Neural crest cell (in vitro differentiated cells): ENCODE measurements around the gene NFATC1. TPM values are rescaled to one million over a fixed set of nuclear protein-coding genes. Genes with fewer than 3 reads are reported as not detected.

Source experiments
- DNase-seq: peaks from one replicate; pipeline ENCODE4 v3.0.0; 2021; ENCODE audit warnings: low read depth, mixed read lengths, low spot score
- H3K27ac Mint-ChIP-seq: one replicate; pipeline ENCODE4 v1.8.0; 2021; ENCODE audit warnings: mild to moderate bottlenecking, mixed read lengths; ENCODE audit not compliant: unreplicated experiment
- H3K27me3 Mint-ChIP-seq: 2 replicates; pipeline ENCODE4 v1.8.0; 2021; ENCODE audit warnings: low read depth, mild to moderate bottlenecking, mixed read lengths
- H3K36me3 Mint-ChIP-seq: 2 replicates; pipeline ENCODE4 v1.8.0; 2021; ENCODE audit warnings: low read depth, mild to moderate bottlenecking, mixed read lengths
- H3K4me1 Mint-ChIP-seq: 2 replicates; pipeline ENCODE4 v1.8.0; 2021; ENCODE audit warnings: mixed read lengths
- H3K4me3 Mint-ChIP-seq: one replicate; pipeline ENCODE4 v1.8.0; 2021; ENCODE audit warnings: mild to moderate bottlenecking, mixed read lengths
- H3K9me3 Mint-ChIP-seq: 2 replicates; pipeline ENCODE4 v1.8.0; 2021; ENCODE audit warnings: mixed read lengths
- CTCF ChIP-seq: fragments of 200-600 bp; sonication (generic); conservative IDR thresholded peaks from 2 replicates; pipeline ENCODE4 v1.5.0; 2021; ENCODE audit warnings: antibody characterized with exemption, mild to moderate bottlenecking
- total RNA-seq: library from RNA; stranded (reverse); gene quantifications from 2 replicates; pipeline ENCODE4 v1.2.1, GENCODE V29; 2021

Gene NFATC1
- total RNA-seq, 1 donor from 2014 or later, result 2.4 TPM

GRCh38 chr18:79434607-79435401 lies 39.1 kb downstream of the NFATC1 start:
- Mint-ChIP-seq H3K4me3 (no peak overlapping the region), H3K27ac (no peak overlapping the region), H3K27me3 (no peaks in the 10 kb centered on the region), H3K4me1 (no peaks in the 10 kb centered on the region), H3K36me3 (no peaks in the 10 kb centered on the region), H3K9me3 (no peaks in the 10 kb centered on the region)
- no peak for DNase-seq
- no peak for TF ChIP-seq CTCF

- Mint-ChIP-seq H3K27ac (no peak overlapping the region), H3K4me3 (no peak overlapping the region), H3K9me3 (no peaks in the 10 kb centered on the region), H3K27me3 (no peaks in the 10 kb centered on the region), H3K36me3 (no peaks in the 10 kb centered on the region), H3K4me1 (no peaks in the 10 kb centered on the region)
- no peak for DNase-seq
- no peak for TF ChIP-seq CTCF
These were observed 41.0 kb downstream of the NFATC1 start for GRCh38 chr18:79436556-79437275.

- DNase-seq, result no peak
- H3K4me3 Mint-ChIP-seq, result no peak overlapping the region
- no peaks in the 10 kb centered on the region for H3K36me3 Mint-ChIP-seq
- H3K9me3 Mint-ChIP-seq, result no peaks in the 10 kb centered on the region
- no peaks in the 10 kb centered on the region for H3K27me3 Mint-ChIP-seq
- no peak overlapping the region for H3K27ac Mint-ChIP-seq
- no peak for TF ChIP-seq CTCF
- H3K4me1 Mint-ChIP-seq, result no peaks in the 10 kb centered on the region
These were observed 42.6 kb downstream of the NFATC1 start for GRCh38 chr18:79438089-79438897.

GRCh38 chr18:79438898-79439627 lies 43.3 kb downstream of the NFATC1 start:
- Mint-ChIP-seq H3K27me3 (no peaks in the 10 kb centered on the region), H3K36me3 (no peaks in the 10 kb centered on the region), H3K4me1 (no peaks in the 10 kb centered on the region), H3K9me3 (no peaks in the 10 kb centered on the region), H3K4me3 (no peak overlapping the region), H3K27ac (no peak overlapping the region)
- TF ChIP-seq CTCF, result no peak
- DNase-seq, result no peak

- no peak for DNase-seq
- Mint-ChIP-seq H3K9me3 (no peaks in the 10 kb centered on the region), H3K36me3 (no peaks in the 10 kb centered on the region), H3K27ac (no peak overlapping the region), H3K4me3 (no peak overlapping the region), H3K4me1 (no peaks in the 10 kb centered on the region), H3K27me3 (no peaks in the 10 kb centered on the region)
- TF ChIP-seq CTCF, result no peak
These were observed 43.9 kb downstream of the NFATC1 start for GRCh38 chr18:79439628-79440023.
